GM21367 (cell line): Measurements from ENCODE around the gene CRYGD.

Experiments
- ATAC-seq: cut with Tn5 transposase; IDR thresholded peaks from one replicate; pipeline ENCODE4 v1.9.1; 2021; ENCODE audit not compliant: unreplicated experiment

Gene CRYGD

DNA sequence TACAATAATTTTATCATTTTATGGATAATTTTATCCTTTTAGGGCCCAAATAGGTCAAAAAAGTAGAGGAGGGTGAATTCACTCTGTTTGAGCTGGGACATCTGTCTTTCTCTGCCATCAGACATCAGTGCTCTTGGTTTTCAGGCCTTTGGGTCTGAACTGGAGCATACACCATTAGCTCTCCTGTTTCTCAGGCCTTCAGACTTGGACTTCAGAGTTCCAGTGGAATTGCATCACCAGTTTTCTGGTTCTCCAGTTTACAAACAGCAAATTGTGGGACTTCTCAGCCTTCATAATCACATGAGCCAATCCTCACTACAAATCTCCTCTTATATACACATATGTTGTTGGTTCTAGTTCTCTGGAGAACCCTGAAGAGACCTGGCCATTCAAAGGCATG lies 33.9 kb downstream of the CRYGD start:
- no peak for ATAC-seq

DNA sequence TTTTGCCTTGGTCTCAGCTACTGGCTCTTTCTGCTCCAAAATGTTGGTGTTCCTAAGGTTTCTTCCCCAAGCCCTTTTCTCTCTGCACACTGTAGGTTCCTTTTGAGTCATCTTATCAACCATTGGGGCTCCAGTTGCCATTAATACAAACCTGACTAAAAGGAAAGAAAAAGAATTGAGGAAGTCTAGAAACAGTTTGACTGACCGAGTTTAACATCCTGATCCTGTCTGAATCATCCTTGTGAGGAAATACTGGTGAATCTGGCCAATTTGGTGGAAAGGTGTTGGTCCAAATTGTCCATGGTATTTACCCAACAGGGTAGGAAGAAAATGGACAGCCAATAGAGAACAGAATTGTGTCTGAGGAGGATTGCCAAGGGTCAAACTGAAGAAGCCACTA lies 38.3 kb downstream of the CRYGD start:
- ATAC-seq: no peak

DNA sequence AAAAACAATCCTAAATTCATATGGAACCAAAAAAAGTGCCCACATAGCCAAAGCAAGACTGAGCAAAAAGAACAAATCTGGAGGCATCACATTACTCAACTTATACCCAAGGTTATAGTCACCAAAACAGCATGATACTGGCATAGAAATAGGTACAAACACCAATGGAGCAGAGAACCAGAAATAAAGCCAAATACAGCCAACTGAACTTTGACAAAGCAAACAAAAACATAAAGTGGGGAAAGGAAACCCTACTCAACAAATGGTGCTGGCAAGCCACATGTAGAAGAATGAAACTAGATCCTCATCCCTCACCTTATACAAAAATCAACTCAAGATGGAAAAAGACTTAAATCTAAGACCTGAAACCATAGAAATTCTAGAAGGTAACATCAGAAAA lies 40.5 kb downstream of the CRYGD start:
- ATAC-seq: no peak

DNA sequence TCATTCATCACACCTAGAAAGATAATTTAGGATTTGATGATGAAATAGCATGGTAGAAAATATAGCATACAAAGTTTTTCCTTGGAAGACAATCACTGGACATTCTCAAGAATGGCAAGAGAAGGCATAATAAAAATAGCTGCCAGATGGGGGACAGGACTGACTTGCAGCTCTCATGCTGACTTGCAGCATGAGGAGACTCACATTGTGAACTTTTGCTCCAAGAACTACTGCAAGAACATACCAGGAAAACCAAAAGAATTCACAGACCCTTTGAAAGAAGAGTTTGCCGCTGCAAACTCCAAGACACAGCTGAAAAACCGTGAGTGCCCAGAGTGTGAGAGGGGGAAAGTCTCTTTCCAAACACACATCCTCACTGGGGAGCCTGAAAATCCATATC lies 47.0 kb downstream of the CRYGD start:
- ATAC-seq: no peak

DNA sequence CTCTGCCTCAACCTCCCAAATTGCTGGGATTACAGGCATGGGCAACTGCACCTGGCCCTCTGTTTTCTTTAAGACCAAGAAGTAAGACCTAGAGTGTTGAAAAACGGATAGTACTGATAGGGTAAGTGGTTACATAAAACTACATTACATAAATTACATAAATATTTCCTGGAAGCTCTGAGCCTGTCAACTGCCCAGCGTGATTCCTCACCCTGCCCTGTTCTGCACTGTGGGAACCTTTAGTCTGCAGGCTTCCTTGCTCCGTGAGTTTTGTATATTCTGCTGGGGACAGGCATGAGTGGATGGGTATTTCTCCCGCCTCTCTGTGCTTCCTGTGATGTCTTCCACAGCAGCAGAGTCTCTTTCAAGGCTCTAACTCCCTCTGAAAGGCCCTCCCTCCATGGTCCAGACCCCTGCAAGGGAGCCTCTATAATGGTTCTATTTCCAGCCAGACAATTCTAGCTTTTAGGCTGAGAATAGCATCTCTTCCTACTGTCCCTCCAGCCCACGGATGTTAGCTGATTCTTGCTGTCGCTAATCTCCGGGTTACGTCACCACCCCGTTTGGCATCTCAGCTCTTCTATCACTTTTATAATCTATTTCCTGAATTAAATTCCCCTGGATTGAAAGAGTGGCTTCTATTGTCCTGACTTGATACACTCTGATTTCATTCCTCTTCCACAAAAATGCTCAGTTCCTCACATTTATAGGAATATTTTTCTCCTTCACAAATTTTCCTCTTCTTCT lies 49.5 kb downstream of the CRYGD start:
- no peak for ATAC-seq

DNA sequence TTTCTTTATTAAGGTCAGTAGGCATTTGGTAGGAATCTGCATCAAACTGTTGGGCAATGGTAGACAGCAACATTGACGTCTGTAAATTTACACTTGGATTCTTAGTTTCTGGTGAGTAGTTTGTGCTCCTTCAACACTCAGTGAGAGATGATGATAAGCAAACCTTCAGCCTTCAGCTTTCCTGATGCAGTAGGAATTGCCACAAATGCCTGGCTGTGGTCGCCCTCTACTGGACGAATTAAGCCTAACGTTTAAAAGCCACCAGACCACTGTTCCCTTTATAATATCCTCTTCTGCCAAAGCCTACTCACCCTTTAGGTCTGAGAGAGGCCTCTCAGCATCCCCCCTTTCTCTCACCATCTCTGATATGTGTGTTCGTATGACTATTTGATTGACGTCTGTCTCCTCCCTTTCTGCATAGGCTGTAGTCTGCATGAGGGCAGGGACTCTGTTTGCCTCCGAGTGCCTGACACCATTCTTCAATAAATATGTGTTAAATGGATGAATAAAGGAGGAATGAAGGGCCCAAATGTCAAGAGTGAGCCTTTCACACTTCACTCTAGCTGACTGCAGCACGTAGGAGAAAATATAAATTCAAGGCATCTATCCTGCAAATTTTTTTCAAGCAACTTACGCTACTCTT lies 52.0 kb downstream of the CRYGD start:
- ATAC-seq: peak; percentile 83
